GM21723 (cell line): ENCODE results near the gene TRMT1.

Experiments
- ATAC-seq: cut with Tn5 transposase; IDR thresholded peaks from one replicate; pipeline ENCODE4 v1.9.1; 2021; ENCODE audit warnings: mild to moderate bottlenecking, moderate library complexity; ENCODE audit not compliant: unreplicated experiment

The TRMT1 gene

DNA sequence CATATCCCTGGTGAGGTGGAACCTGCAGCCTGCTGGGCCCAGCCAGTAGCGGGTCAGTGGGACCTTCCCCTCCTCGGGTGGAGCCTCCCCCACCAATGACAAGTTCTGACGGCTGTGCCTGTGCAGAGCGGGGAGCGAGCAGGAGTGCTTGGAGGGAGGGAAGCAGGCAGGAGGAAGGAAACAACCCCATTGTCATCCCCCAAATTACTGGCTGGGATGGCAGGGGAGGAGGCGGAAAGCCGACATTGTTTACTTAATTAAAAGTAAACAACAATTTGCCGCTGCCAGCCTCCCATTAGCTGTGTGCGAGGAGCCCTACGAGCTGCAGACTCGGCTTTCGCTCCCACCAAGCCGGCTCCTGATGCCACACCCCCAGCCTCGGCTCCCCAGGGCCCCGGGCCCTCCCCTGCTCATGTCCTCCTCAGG is 59.4 kb downstream of the TRMT1 start:
- no peak for ATAC-seq

GRCh38 chr19:13056052-13056660 is 60.4 kb downstream of the TRMT1 start:
- ATAC-seq: no peak

- no peak for ATAC-seq
Measured at GRCh38 chr19:13055213-13056051, 61.1 kb downstream of the TRMT1 start.
